Liver (tissue), 9 donors: ENCODE measurements around the gene STRA6. TPM values are rescaled to one million over a fixed set of nuclear protein-coding genes. Genes with fewer than 3 reads are reported as not detected.

Experiments used
- DNase-seq: peaks from one replicate; pipeline ENCODE4 v3.0.0-alpha.2; 2017; ENCODE audit warnings: low spot score
- H3K27ac ChIP-seq, 2 donors: one replicate each; pipeline ENCODE4 v1.7.0; 2013; ENCODE audit warnings: inconsistent platforms in 2 of 2, low read length in 2 of 2, control low read depth in 1 of 2, low read depth in 1 of 2, mild to moderate bottlenecking in 1 of 2
- H3K27me3 ChIP-seq, 4 donors: one replicate each; pipeline versions ENCODE4 v1.6.1 to v1.7.0; 2013; ENCODE audit warnings: low read length in 3 of 4, inconsistent platforms in 1 of 4, mild to moderate bottlenecking in 1 of 4, moderate library complexity in 1 of 4; ENCODE audit not compliant: control insufficient read depth in 4 of 4, insufficient read depth in 4 of 4
- H3K36me3 ChIP-seq, 4 donors: one replicate each; pipeline versions ENCODE4 v1.6.1 to v1.7.0; 2013; ENCODE audit warnings: low read length in 3 of 4, mild to moderate bottlenecking in 3 of 4, low read depth in 1 of 4, moderate library complexity in 1 of 4; ENCODE audit not compliant: control insufficient read depth in 4 of 4, insufficient read depth in 3 of 4
- H3K4me1 ChIP-seq, 4 donors: one replicate each; pipeline versions ENCODE4 v1.6.1 to v1.7.0; 2013; ENCODE audit warnings: low read length in 3 of 4, mild to moderate bottlenecking in 3 of 4, moderate library complexity in 1 of 4; ENCODE audit not compliant: control insufficient read depth in 4 of 4, insufficient read depth in 4 of 4
- H3K4me3 ChIP-seq, 3 donors: one replicate each; pipeline versions ENCODE4 v1.6.1 to v1.7.0; 2013; ENCODE audit warnings: low read length in 3 of 3, control low read depth in 1 of 3, low read depth in 1 of 3, mild to moderate bottlenecking in 1 of 3
- H3K9ac ChIP-seq, 2 donors: one replicate each; pipeline ENCODE4 v1.7.0; 2013; ENCODE audit warnings: low read length in 2 of 2, mild to moderate bottlenecking in 2 of 2, moderate library complexity in 2 of 2, control low read depth in 1 of 2, low read depth in 1 of 2
- H3K9me3 ChIP-seq, 4 donors: one replicate each; pipeline versions ENCODE4 v1.6.1 to v1.7.0; 2013; ENCODE audit warnings: low read length in 3 of 4; ENCODE audit not compliant: control insufficient read depth in 4 of 4
- CTCF ChIP-seq: fragments of 150-350 bp; IDR thresholded peaks from 2 replicates; pipeline ENCODE4 v1.5.1; 2017; ENCODE audit warnings: improper control_type of control experiment, low read depth, low read length; ENCODE audit not compliant: missing input control
- HNF4A ChIP-seq, 2 donors: conservative IDR thresholded peaks; 2 replicates each; pipeline ENCODE4 v1.6.1; 2016; ENCODE audit warnings: antibody characterized with exemption in 2 of 2, mild to moderate bottlenecking in 2 of 2
- RAD21 ChIP-seq, 2 donors: IDR thresholded peaks; 2 replicates each; pipeline ENCODE4 v1.6.1; 2016; ENCODE audit warnings: antibody characterized with exemption in 2 of 2, mild to moderate bottlenecking in 2 of 2
- REST ChIP-seq: IDR thresholded peaks from 2 replicates; pipeline ENCODE4 v1.6.1; 2016; ENCODE audit warnings: antibody characterized with exemption, mild to moderate bottlenecking
- RXRA ChIP-seq, 2 donors: IDR thresholded peaks; 2 replicates each; pipeline ENCODE4 v1.6.1; 2017 to 2018; ENCODE audit warnings: antibody characterized with exemption in 2 of 2, mild to moderate bottlenecking in 1 of 2
- TAF1 ChIP-seq: conservative IDR thresholded peaks from 2 replicates; pipeline ENCODE4 v1.6.1; 2016; ENCODE audit warnings: antibody characterized with exemption, mild to moderate bottlenecking
- WGBS: extraction: QIAGEN DNeasy Blood & Tissue Kit; methylation state at CpG from one replicate; pipeline ENCODE4 v1.1.7; 2013; 5-methylcytosine and 5-hydroxymethylcytosine counted together
- polyA plus RNA-seq, 2 donors: library from polyadenylated mRNA; stranded (reverse) in 1 of 2; unstranded in 1 of 2; fragments of 200-250 nt in 1 of 2; fragments of >200 nt in 1 of 2; fragmentation: Nextera tagmentation in 1 of 2; extraction: Ambion mirVana in 1 of 2; gene quantifications; one replicate each; pipeline versions ENCODE4 v1.2.1 to v1.2.3, GENCODE V29; 2013 to 2015
- total RNA-seq, 2 donors: library from RNA; depleted of rRNA; stranded (reverse); fragments of >200 nt; gene quantifications; one replicate each; pipeline ENCODE4 v1.2.3, GENCODE V29; 2014
- donor health status: healthy.
- donor health status: healthy.
- donor health status: healthy.
- donor health status: healthy.
- donor health status: healthy.

Gene STRA6
- total and polyA plus RNA-seq, 4 donors: 3.1 TPM; not detected in 3

GRCh38 chr15:74134387-74135027 lies 68.1 kb downstream of the STRA6 start:
- DNase-seq: no peak
- Histone ChIP-seq H3K9ac (no peak overlapping the region), H3K36me3 (no peaks in the 10 kb centered on the region), H3K27me3 (peaks cover 16 to 31% (median 20%) of the 10 kb centered on the region in 4 donors), H3K27ac (no peak overlapping the region), H3K4me1 (peaks cover 15 to 49% (median 23%) of the 10 kb centered on the region in 4 donors), H3K9me3 (peaks cover 0 to 3% (median 0%) of the 10 kb centered on the region in 4 donors), H3K4me3 (no peak overlapping the region)
- WGBS: 9% methylated on average over 53 of the region's 53 CpGs
- TF ChIP-seq RXRA (IDR thresholded peaks at IDR 0.05) (peak in 1 of 2 donors; percentile 34), TAF1 (no peak), RAD21 (IDR thresholded peaks at IDR 0.05) (peak; percentile 66 to 78), HNF4A (conservative IDR thresholded peaks at IDR 0.05) (peak; percentile 28 to 62), CTCF (peak; percentile 58)

GRCh38 chr15:74133694-74134386 lies 68.7 kb downstream of the STRA6 start:
- Histone ChIP-seq H3K27ac (no peak overlapping the region), H3K4me3 (no peak overlapping the region), H3K9me3 (peaks cover 0 to 3% (median 0%) of the 10 kb centered on the region in 4 donors), H3K27me3 (peaks cover 16 to 34% (median 21%) of the 10 kb centered on the region in 4 donors), H3K4me1 (peaks cover 16 to 55% (median 25%) of the 10 kb centered on the region in 4 donors), H3K36me3 (no peaks in the 10 kb centered on the region), H3K9ac (no peak overlapping the region)
- DNase-seq: no peak
- no peak for TF ChIP-seq REST
- WGBS: 11% methylated on average over 71 of the region's 71 CpGs

DNA sequence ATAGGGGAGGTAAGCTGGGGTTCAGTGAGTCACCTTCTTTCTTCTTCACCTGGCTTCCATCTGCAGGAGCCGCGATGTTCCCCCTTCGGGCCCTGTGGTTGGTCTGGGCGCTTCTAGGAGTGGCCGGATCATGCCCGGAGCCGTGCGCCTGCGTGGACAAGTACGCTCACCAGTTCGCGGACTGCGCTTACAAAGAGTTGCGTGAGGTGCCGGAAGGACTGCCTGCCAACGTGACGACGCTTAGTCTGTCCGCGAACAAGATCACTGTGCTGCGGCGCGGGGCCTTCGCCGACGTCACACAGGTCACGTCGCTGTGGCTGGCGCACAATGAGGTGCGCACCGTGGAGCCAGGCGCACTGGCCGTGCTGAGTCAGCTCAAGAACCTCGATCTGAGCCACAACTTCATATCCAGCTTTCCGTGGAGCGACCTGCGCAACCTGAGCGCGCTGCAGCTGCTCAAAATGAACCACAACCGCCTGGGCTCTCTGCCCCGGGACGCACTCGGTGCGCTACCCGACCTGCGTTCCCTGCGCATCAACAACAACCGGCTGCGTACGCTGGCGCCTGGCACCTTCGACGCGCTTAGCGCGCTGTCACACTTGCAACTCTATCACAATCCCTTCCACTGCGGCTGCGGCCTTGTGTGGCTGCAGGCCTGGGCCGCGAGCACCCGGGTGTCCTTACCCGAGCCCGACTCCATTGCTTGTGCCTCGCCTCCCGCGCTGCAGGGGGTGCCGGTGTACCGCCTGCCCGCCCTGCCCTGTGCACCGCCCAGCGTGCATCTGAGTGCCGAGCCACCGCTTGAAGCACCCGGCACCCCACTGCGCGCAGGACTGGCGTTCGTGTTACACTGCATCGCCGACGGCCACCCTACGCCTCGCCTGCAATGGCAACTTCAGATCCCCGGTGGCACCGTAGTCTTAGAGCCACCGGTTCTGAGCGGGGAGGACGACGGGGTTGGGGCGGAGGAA lies 69.6 kb downstream of the STRA6 start:
- Histone ChIP-seq H3K9ac (no peak overlapping the region), H3K9me3 (peaks cover 0 to 3% (median 0%) of the 10 kb centered on the region in 4 donors), H3K27ac (no peak overlapping the region), H3K36me3 (no peaks in the 10 kb centered on the region), H3K4me3 (no peak overlapping the region), H3K4me1 (peaks cover 21 to 64% (median 31%) of the 10 kb centered on the region in 4 donors), H3K27me3 (peaks cover 16 to 35% (median 21%) of the 10 kb centered on the region in 4 donors)
- DNase-seq: no peak
- 10% methylated on average over 90 of the region's 90 CpGs for WGBS
- no peak for TF ChIP-seq CTCF
- no peak for TF ChIP-seq RAD21 (IDR thresholded peaks at IDR 0.05)
- TF ChIP-seq REST: no peak
